Measurements from ENCODE around the gene PIERCE2.
"Not testable (repeated sequence)": the region's sequence is repeated elsewhere in the genome, so short reads cannot be mapped to it uniquely, and the experiment has no call there.

Gene PIERCE2

DNA sequence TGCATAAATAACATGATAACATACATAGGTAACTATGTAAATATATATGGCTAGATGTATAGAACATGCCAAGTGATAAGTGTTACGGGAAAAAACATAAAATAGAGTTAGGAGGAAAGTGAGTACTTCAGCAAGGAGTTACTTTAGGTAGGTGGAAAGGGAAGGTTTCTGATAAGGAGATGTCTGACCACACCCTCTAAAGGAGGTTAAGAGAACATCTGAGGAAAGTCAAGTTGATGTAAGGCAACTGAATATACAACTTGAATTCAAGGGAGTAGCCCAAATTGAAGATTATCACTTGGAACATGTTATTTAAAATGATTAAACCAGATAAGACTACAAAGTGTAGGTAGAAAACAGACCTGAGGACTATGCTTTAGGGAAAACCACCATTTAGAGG is 13.8 kb downstream of the PIERCE2 start:
- in situ Hi-C loops (cut with MboI; ENCODE audit: low sequenced_read_pairs), result no loop called here

DNA sequence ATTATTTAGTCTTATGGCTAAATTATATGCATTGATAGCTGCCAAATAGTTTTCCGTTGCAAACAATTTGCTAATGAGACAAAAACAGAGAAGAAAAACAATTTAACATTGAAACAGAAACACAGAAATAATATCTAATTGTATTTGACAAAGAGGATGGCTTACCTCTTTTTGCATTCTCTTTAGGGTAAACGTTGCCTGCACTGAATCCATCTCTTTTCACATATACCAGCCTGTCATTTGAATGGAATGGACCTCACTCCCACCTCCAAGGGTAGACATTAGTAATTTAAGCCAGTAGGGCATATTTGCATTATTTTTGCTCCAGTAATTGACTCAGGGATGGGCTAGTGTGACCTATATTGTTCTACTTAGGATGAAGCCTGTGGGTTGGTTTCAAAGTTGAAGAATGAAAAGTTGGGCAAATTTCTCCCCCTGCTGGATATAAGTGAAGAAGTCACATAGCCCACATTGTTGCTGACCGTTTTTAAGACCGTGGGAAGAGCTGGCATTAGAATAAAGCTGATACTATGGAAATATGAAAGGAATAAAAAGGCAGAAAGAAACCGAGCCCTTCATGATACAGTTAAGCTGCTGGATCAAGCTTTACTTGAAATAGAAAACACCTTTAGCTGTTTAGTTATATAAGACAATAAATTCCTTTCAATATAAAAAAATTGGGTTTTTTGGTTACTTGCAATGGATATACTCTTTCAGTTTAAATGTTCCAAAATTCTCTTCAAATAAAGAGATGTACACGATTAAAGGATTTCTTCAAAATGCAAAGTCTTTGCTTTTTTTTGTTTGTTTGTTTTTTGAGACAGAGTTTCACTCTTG is 26.9 kb downstream of the PIERCE2 start:
- in situ Hi-C loops (cut with MboI; ENCODE audit: low sequenced_read_pairs), result no loop called here

DNA sequence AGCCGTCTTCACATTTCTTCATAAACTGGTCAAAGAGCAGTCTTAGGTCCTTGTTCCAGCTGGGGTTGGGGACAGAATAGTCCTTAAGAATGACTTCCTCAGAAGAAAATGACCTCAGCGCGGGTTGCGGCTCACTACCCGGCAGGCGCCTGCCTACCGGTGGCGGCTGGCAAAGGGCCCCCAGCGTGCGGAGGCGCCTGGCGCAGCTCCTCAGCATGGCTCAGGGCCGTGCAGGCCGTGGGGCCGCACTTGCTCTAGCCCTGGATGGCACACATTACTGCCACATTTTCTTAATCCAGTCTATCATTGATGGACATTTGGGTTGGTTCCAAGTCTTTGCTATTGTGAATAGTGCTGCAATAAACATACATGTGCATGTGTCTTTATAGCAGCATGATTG is 34.8 kb downstream of the PIERCE2 start:
- in situ Hi-C loops (cut with MboI; ENCODE audit: low sequenced_read_pairs), result not testable (repeated sequence)

DNA sequence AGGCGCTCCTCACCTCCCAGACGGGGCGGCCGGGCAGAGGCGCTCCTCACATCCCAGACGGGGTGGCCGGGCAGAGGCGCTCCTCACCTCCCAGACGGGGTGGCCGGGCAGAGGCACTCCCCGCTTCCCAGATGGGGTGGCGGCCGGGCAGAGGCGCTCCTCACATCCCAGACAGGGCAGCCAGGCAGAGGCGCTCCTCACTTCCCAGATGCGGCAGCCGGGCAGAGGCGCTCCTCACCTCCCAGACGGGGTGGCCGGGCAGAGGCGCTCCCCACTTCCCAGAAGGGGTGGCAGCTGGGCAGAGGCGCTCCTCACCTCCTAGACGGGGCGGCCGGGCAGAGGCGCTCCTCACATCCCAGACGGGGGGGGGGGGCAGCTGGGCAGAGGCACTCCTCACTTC is 37.6 kb downstream of the PIERCE2 start:
- in situ Hi-C loops (cut with MboI; ENCODE audit: low sequenced_read_pairs), result not testable (repeated sequence)

DNA sequence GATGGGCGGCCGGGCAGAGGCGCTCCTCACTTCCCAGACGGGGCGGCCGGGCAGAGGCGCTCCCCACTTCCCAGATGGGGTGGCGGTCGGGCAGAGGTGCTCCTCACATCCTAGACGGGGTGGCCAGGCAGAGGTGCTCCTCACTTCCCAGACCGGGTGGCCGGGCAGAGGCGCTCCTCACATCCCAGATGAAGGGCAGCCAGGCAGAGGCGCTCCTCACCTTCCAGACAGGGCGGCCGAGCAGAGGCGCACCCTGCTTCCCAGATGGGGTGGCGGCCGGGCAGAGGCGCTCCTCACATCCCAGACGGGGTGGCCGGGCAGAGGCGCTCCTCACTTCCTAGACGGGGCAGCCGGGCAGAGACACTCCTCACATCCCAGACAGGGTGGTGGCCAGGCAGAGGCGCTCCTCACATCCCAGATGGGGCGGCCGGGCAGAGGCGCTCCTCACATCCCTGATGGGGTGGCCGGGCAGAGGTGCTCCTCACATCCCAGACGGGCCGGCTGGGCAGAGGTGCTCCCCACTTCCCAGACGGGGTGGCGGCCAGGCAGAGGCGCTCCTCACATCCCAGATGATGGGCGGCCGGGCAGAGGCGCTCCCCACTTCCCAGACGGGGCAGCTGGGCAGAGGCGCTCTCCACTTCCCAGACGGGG is 38.2 kb downstream of the PIERCE2 start:
- in situ Hi-C loops (cut with MboI; ENCODE audit: low sequenced_read_pairs), result not testable (repeated sequence)

DNA sequence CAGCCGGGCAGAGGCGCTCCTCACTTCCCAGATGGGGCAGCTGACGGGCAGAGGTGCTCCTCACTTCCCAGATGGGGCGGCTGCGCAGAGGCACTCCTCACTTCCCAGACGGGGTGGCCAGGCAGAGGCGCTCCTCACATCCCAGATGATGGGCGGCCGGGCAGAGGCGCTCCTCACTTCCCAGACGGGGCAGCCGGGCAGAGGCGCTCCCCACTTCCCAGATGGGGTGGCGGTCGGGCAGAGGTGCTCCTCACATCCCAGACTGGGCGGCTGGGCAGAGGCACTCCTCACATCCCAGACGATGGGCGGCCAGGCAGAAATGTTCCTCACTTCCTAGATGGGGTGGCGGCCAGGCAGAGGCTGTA is 38.7 kb downstream of the PIERCE2 start:
- in situ Hi-C loops (cut with MboI; ENCODE audit: low sequenced_read_pairs), result not testable (repeated sequence)

- in situ Hi-C loops (cut with MboI; ENCODE audit: low sequenced_read_pairs), result no loop called here
Measured at GRCh38 chr15:55457401-55458022, 49.2 kb downstream of the PIERCE2 start.

DNA sequence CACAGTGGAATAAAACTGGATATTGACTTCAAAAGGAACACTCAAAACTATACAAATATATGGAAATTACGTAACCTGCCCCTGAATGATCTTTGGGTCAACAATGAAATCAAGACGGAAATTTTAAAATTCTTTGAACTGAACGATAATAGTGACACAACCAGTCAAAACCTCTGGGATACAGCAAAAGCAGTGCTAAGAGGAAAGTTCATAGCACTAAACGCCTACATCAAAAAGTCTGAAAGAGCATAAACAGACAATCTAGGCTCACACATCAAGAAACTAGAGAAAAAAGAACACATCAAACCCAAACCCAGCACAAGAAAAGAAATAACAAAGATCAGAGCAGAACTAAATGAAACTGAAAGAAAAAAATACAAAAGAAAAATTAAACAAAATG is 53.2 kb downstream of the PIERCE2 start:
- in situ Hi-C loops (cut with MboI; ENCODE audit: low sequenced_read_pairs), result no loop called here

- in situ Hi-C loops (cut with MboI; ENCODE audit: low sequenced_read_pairs), result no loop called here
Measured at GRCh38 chr15:55468321-55468720, 60.0 kb downstream of the PIERCE2 start.

Measured in HL-60/S4 treated with phorbol 12-myristate 13-acetate at 8.2 ng/mL for 4 days and 3 days (cell line).